GM21619 (cell line): ENCODE measurements around the gene CYP2C9.
"Not testable (repeated sequence)": the region's sequence is repeated elsewhere in the genome, so short reads cannot be mapped to it uniquely, and the experiment has no call there.

ENCODE experiments used
- ATAC-seq: cut with Tn5 transposase; IDR thresholded peaks from one replicate; pipeline ENCODE4 v1.9.1; 2021; ENCODE audit not compliant: unreplicated experiment

CYP2C9 gene

GRCh38 chr10:94938383-94938782 lies at the start of gene CYP2C9:
Gene CYP2C9, plus strand, starts transcription at chr10:94938658. Its CDS starts 25 bp downstream, at chr10:94938683.
- no peak for ATAC-seq

- no peak for ATAC-seq
These were observed 49.3 kb upstream of the CYP2C9 start for GRCh38 chr10:94889123-94889522.

GRCh38 chr10:94890264-94891022 lies 48.0 kb upstream of the CYP2C9 start:
- ATAC-seq, result no peak

- ATAC-seq, result not testable (repeated sequence)
These were observed 40.0 kb upstream of the CYP2C9 start for GRCh38 chr10:94898414-94898813.

DNA sequence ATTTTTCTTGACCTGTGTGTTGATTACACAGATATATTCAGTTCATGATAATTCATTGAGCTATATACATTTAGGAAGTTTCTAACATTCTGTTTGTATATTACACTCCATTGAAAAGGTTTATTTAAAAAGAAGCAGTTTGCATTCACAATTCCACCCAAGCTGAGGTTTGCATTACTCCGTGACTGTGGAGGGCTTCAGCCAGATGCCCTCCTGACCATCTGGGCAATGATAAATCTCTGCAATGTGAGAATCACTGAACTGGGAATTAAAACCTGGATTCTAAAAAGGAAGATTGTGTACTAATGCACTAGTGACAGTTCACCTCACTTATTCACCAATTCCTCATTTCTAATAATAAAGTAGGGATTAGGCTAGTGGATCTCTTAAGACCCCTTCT lies 36.4 kb upstream of the CYP2C9 start:
- ATAC-seq, result no peak

- peak; percentile 73 for ATAC-seq
These were observed 35.9 kb upstream of the CYP2C9 start for GRCh38 chr10:94902570-94902969.

DNA sequence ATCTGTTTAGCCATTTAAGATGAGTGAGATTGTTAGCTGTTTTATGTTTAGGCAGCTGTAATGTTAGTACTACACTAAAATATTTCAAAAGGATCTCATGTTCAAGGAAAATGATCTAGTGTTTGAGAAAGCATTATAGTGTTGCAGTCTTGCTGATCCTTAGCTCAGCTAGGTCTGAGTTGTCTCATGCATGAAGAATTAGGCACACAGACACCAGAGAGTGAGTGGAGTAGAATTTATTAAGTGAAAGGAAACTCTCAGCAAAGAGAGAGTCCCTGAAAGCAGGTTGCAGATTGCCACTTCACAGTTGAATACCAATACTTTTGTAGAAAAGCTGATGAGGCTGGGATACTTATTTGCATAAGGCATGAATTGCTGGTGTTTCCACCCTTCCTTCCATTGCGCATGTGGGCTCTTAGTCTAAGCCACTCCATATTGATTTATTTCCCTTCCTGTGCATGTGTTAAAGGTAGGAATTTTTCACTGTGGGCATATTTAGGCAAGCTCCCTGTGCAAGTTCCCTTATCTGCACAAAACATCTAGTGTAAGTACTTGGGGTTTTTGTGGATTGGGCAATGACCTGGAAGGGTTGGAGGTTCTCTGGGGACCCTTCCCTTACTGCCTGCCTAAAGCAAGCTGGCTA lies 33.8 kb upstream of the CYP2C9 start:
- ATAC-seq, result not testable (repeated sequence)

DNA sequence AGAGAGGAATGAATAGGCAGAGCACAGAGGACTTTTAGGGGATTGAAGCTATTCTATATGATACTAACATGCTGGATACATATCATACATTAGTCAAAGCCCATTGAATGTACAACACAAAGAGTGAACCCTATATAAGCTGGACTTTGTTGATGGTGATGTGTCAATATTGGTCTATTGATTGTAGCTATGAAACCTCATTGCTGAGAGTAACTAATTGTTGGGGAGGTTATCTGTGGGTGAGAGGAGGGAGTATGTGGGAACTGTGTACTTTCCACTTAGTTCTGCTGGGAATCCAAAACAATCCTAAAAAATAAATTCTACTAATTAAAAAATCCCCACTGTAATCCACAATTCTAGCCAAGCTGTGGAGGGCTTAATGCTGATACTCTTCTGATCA lies 22.0 kb upstream of the CYP2C9 start:
- no peak for ATAC-seq

DNA sequence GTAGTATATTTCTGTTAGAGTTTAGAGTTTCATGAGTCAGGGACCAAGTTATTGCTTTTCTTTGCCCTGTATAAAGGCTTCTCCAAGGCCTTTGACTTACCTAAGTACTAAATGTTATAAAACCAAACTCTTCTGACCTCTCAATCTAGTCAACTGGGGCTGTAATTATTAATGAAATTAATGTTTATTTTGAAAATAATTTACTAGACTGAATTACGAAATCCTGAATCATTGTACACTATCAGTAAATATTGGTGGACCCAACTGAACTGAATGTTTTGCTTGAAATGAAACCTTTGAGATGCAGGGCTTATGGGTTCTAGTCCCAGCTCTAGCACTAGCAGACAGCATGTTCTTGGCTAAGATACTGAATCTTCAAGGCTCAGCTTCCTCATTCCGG lies 1.7 kb upstream of the CYP2C9 start:
- ATAC-seq, result no peak

GRCh38 chr10:94943432-94944103 lies 5.1 kb downstream of the CYP2C9 start:
- ATAC-seq, result not testable (repeated sequence)

DNA sequence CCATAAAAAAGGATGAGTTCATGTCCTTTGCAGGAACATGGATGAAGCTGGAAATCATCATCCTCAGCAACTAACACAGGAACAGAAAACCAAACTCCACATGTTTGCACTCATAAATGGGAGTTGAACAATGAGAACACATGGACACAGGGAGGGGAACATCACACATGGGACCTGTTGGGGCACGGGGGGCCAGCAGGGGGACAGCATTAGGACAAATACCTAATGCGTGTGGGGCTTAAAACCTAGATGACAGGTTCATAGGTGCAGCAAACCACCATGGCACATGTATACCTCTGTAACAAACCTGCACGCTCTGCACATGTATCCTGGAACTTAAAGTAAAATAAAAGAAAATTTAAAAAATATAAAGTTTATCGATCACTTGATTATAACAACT lies 7.7 kb downstream of the CYP2C9 start:
- not testable (repeated sequence) for ATAC-seq

GRCh38 chr10:94963901-94964300 lies 25.4 kb downstream of the CYP2C9 start:
- ATAC-seq, result peak; percentile 78

DNA sequence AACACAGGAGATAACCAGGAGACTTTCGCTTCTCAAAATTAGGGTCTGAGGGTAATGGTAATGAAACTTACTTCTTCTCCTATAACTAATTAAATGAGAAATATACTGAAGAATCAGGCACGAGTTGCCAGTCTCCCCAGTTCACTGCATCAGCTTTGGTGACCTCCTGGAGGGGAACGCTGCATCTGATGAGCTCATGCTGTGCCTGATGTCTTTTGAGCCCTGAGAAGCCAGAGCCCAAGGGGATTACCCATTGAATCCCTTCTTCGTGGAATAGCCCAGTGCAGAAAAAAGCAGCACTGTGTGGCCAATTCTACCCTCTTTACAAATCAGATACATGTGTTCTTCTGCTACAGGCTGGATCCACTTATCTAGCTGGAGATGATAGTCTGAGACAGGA lies 45.1 kb downstream of the CYP2C9 start:
- ATAC-seq, result no peak

- no peak for ATAC-seq
These were observed 50.7 kb downstream of the CYP2C9 start for GRCh38 chr10:94989192-94989591.

DNA sequence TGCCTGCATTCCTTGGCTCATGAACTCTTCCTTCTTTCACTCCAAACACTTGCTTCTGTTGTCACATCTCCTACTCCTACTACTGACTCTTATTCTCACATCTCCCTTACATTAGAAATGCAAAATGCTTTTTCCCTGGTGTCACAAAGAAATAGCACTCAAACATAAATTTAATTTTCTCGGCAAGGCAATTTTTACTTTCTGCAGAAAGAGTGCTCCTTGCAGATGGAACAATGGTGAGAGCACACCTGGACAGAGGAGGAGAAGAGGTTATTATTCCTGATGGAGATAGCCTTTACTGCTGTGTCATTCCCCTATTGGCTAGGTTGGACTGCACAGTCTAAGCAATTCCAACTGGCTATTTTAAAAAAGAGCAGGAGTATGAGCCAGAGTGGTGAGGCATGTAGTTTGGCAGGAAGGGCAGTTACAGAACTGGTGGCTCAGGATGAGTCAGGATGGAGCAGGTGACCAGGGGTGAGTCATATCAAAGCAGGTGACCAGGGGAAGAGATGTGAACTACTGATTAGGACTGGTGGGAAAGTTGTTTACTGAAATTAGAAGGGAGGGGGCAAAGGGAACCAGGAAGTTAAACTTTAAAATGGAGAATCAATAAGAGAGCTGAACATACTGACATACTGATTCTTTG lies 52.9 kb downstream of the CYP2C9 start:
- ATAC-seq, result no peak

DNA sequence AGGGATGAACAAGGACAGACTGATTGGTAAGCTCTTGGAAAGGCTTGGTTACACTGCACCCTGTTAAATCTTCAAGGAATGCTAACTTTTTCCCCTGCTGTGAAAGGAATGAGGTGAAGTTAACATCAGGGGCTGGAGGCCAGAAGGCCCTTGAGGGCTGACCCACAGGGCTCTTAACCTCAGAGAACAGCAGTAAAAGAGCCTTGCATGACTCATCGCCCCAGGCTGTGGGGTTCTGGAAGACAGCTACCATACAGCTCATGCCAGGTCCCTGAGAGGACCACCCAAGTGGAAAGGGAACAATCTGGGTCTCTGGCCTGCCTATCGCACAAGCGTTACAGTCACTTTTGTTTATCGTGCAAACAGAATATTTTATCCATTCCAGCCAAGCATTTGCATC lies 54.4 kb downstream of the CYP2C9 start:
- ATAC-seq, result no peak

DNA sequence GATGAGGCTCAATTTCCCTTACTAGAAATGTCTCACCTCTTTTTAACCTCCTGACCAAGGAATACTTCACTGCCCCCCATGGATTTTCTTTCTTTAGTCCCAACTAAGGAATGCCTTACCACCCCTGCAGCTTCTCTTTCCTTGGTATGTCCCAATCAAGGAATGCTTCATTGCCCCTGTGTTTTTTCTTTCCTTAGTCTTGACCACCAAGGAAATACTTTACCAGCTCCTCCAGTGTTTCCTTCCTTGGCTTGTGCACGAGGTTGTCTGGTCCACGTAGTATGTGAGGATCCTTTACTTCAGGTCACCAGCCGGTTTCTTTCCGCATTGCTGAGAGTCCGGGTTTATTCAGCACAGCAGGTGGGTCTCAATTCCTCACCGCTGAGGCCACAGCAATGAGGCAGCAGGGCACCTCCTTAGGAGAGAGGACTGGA lies 59.3 kb downstream of the CYP2C9 start:
- no peak for ATAC-seq

DNA sequence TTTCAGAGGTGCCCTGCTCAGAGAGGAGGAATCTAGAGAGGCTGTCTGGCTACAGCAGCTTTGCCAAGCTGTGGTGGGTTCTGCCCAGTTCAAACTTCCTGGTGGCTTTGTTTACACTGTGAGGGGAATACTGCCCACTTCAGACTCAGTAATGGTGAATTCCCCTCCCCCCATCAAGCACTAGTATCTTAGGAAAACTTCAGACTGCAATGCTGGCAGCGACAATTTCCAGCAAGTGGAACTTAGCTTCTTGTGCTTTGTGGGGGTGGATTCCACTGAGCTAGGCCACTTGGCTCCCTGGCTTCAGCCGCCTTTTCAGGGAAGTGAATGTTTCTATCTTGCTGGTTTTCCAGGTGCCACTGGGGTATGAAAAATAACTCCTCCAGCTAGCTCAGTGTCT lies 88.0 kb downstream of the CYP2C9 start:
- ATAC-seq, result no peak

- ATAC-seq, result no peak
These were observed 93.2 kb downstream of the CYP2C9 start for GRCh38 chr10:95031656-95032055.

GRCh38 chr10:95034401-95034800 lies 95.9 kb downstream of the CYP2C9 start:
- no peak for ATAC-seq
